Amniotic epithelial cell (primary cell): ENCODE data around the gene SNX22.
"Not testable (repeated sequence)": the region's sequence is repeated elsewhere in the genome, so short reads cannot be mapped to it uniquely, and the experiment has no call there.

ENCODE experiments used
- DNase-seq: peaks from one replicate; pipeline ENCODE4 v3.0.0-alpha.2; 2010; ENCODE audit warnings: low read depth

Gene SNX22

GRCh38 chr15:64151727-64152506, at the start of gene SNX22:
TSS of gene SNX22 (plus strand) at chr15:64151731. CDS start at chr15:64151776, 45 bp downstream.
- no peak for DNase-seq

- DNase-seq: no peak
Observed at GRCh38 chr15:64102497-64102896, 49.0 kb upstream of the SNX22 start.

- DNase-seq: peak; percentile 92
Observed at GRCh38 chr15:64105113-64105704, 46.3 kb upstream of the SNX22 start.

DNA sequence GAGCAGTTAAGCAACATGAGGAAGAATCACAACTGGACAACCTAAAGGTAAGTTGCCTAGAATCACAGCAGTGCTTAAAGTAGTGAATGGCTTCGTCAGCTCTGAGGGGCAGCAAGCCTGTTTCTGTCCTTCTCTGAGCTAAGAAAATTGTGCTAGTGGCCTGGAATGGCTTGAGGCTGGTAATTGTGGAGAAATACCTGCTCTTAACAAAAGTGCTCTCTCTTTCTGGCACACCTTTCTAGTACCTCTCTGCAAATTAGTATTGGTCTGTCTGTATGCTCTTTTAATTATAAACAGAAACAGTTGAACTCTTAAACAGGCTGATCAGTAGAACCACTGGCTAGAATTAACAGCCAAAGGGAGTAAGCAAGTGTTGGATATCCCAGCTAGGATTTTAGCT, 44.2 kb upstream of the SNX22 start:
- DNase-seq: no peak

- DNase-seq: not testable (repeated sequence)
Observed at GRCh38 chr15:64110108-64110701, 41.3 kb upstream of the SNX22 start.

DNA sequence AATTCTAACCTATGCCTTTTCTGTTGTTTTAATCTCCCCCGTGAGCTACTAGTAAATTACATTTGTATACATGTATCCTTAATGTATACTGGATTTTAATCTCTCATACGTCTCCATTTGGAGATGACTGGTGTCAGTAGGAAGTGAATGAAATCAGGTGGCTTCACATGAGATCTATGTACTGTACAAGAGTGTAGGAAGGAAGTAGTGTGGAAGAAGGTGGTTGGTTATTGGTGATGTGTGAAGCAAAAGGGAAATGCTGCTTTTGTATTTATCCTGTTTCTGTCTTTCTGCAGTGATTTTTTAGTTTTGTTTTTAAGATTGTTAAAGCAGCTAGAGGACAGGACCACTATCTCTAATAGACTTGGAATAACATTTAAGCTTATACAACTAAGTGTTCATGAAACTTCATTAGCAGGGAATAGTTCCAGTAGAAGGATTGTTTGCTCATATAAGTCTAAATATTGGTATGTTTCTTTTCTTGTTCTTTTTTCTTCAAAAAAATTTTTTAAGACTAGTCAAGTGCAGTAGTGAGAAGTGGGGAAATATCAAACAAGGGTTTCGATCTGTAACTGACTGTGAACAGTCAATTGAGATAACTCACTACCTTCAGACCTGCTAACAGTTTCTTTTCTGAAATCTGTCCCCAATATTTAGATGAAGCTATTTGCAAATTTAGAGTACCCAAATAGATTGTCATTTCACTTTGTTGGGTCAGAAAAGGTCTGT, 40.4 kb upstream of the SNX22 start:
- DNase-seq: no peak

DNA sequence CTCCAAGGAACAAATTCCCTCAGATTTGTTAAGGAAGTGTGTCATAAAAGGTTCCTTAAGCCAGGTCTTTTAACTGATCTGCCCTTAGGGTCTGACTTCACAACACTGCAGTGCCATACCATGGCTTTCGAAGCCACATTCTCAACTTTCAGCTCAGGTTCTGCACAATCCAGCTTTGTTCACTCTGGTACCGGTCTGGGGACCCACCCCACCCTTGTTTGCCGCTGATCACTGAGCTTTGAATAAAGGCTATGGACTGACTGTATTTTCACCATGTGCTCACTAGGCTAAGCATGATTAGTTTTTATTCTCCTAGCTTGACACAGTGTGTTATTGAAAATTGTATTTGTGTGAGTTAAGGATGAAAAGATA, 39.9 kb upstream of the SNX22 start:
- DNase-seq: no peak

DNA sequence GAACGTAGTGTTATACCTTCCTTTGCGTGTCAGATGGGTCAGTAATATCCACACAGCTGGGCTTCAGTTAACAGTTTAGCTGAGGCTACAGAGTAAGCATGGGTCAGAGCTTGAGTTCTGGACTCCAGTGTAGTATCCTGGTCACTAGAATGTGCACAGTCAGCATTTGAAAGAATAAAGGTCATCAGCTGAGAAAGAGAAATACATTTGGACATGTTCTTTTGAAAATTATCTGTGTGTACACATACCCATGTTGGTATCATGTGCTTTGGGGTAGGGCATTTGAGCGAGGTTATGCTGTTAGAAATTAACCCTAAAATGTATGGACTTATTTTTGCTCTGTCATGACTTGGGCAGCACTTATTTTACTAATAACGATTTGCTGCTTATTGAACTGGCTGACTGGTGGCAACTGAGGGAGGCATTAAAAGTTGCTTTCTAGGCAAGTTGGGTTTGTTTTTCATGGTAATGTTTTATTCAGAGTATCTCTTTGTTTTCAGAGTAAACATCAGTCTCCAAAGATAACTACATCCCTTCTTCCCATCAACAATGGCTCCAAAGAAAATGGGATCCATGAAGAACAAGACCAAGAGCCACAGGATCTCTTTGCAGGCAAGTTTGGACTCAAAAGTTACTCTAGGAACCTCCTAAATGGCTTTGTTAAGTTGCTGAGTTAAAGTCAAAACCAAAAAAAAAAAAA, 39.3 kb upstream of the SNX22 start:
- DNase-seq: no peak

- DNase-seq: peak; percentile 41
Observed at GRCh38 chr15:64112904-64113303, 38.6 kb upstream of the SNX22 start.

GRCh38 chr15:64117759-64118487, 33.6 kb upstream of the SNX22 start:
- DNase-seq: no peak

DNA sequence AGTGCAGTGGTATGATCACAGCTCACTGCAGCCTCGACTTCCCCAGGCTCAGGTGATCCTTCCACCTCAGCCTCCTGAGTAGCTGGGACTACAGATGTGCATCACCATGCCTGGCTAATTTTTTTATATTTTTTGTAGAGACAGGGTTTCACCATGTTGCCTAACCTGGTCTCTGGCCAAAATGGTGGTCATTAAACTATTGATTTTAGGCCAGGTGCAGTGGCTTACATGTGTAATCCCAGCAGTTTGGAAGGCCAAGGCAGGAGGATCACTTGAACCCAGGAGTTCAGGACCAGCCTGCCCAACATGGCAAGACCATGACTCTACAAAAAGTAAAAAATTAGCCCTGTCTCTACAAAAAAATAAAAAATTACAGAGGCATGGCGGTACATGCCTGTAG, 31.2 kb upstream of the SNX22 start:
- not testable (repeated sequence) for DNase-seq

DNA sequence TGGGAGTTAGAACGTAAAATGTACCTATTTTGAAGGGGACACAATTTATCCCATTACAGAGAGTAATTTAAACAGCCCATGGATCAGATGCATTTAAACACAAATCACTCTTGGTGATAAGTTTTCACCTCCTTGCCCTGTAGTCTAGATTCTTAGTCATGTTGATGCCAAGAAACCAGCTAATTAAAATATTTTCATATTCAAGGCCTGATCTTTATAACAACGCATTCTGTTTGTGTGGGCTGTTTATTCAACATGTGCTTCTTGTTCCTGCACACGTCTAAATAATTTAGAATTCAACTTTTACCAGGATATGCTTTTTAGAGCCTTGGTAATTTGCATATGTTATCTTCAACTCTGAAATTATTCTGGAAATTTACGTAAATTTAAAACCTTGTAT, 29.9 kb upstream of the SNX22 start:
- DNase-seq: no peak

- DNase-seq: no peak
Observed at GRCh38 chr15:64122444-64122843, 29.1 kb upstream of the SNX22 start.

DNA sequence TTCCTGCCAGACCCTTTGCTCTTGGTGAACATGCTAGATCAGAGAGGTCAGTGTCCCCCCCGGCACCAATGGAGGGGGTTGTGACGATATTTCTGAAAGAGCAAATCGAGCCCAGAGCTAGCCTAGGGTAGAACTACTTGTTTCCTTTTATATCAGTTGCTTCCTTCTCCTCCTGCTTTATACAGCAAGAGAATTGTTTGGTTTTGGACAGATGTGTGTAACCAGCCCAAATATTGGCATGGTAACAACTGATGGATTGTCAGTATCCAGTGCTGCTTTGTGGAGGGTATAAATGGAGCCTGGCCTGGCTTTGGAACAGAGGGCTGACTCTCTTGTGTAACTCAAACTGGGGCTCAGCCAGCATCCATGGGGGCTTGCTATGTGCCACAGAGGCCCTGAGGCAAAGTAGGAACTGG, 28.6 kb upstream of the SNX22 start:
- DNase-seq: no peak

- no peak for DNase-seq
Observed at GRCh38 chr15:64125978-64126377, 25.6 kb upstream of the SNX22 start.

DNA sequence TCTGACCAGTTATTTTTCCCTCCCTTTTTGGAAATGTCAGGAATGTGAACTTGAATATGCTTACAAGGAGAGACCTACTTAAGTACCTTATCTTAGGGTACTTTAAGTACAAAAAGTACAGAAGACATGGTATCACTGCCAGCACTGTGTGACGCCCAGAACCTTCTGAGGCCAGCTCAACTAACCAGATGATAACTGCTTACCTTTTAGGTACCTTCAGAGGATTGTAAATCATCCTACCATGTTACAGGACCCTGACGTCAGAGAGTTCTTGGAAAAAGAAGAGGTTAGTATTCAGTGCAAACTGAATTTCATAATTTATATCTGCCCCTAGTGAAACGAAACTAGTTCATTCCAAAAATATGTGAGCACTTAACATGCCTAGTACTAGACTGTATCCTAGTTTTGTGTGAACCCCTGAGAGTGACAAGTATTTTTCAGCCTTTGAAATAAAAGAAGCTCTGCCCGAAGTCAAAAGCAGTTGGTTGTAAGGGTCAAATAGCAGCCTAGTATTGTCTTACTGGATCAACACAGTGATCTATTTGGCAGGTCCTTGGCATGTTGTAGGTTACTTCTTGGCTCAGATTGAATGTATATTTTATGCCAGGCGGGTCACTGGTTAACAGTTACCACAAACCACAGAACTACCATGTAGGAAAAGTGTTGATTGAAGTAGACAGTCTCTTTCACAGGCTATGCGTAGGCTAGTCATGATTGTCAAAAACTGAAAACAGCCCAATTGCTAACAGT, 23.8 kb upstream of the SNX22 start:
- DNase-seq: peak; percentile 73

DNA sequence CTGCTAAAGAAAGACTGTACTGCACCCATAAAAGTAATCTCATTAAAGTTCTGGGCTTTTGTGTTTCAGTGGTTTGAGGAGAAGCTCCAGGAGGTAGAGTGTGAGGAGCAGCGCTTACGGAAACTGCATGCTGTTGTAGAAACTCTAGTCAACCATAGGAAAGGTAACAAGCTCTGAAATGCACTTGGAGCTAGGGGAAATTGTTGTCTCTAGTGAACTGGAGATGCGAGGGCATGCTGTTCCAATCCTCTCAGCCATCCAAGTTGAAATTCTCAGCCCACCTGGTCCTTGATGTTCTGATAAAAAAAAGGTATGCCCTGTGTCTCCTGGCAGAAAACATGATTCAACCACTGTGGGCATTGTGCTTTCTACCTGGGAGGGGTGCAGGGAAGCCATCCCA, 21.4 kb upstream of the SNX22 start:
- DNase-seq: no peak

GRCh38 chr15:64131547-64131946, 20.0 kb upstream of the SNX22 start:
- no peak for DNase-seq

- DNase-seq: no peak
Observed at GRCh38 chr15:64132217-64132616, 19.3 kb upstream of the SNX22 start.

- peak; percentile 36 for DNase-seq
Observed at GRCh38 chr15:64133623-64134344, 17.7 kb upstream of the SNX22 start.
